Lung (tissue), 12 donors: ENCODE results near the gene JOSD2. TPM values are rescaled to one million over a fixed set of nuclear protein-coding genes. Genes with fewer than 3 reads are reported as not detected.

ENCODE experiments used
- ATAC-seq: fragments of 200-7000 bp; cut with Tn5 transposase; one replicate; pipeline ENCODE4 v1.9.1; 2020; ENCODE audit warnings: moderate number of reproducible peaks; ENCODE audit not compliant: insufficient read depth, low FRiP score
- DNase-seq, 3 donors: peaks; one replicate each; pipeline ENCODE4 v3.0.0-alpha.2; 2013 to 2017
- H3K27ac ChIP-seq, 2 donors: one replicate each; pipeline ENCODE4 v1.5.1; 2013; ENCODE audit warnings: mild to moderate bottlenecking in 2 of 2, moderate library complexity in 2 of 2, control low read depth in 1 of 2, inconsistent platforms in 1 of 2, low read depth in 1 of 2, low read length in 1 of 2
- H3K27me3 ChIP-seq, 3 donors: one replicate each; pipeline ENCODE4 v1.5.1; 2013; ENCODE audit warnings: low read length in 2 of 3; ENCODE audit not compliant: control insufficient read depth in 3 of 3, insufficient read depth in 3 of 3
- H3K36me3 ChIP-seq, 4 donors: one replicate each; pipeline ENCODE4 v1.5.1; 2013; ENCODE audit warnings: low read length in 4 of 4, mild to moderate bottlenecking in 1 of 4, moderate library complexity in 1 of 4; ENCODE audit not compliant: control insufficient read depth in 4 of 4, insufficient read depth in 4 of 4
- H3K4me1 ChIP-seq, 5 donors: one replicate each; pipeline ENCODE4 v1.5.1; 2013; ENCODE audit warnings: low read length in 5 of 5, mild to moderate bottlenecking in 2 of 5, moderate library complexity in 1 of 5; ENCODE audit not compliant: control insufficient read depth in 5 of 5, insufficient read depth in 5 of 5
- H3K4me3 ChIP-seq: one replicate; pipeline ENCODE4 v1.5.1; 2013; ENCODE audit warnings: mild to moderate bottlenecking, control low read depth, moderate library complexity
- H3K9ac ChIP-seq, 2 donors: one replicate each; pipeline ENCODE4 v1.5.1; 2013; ENCODE audit warnings: low read length in 2 of 2, control low read depth in 1 of 2; ENCODE audit not compliant: insufficient read depth in 1 of 2
- H3K9me3 ChIP-seq, 4 donors: one replicate each; pipeline ENCODE4 v1.5.1; 2013; ENCODE audit warnings: low read length in 3 of 4, mild to moderate bottlenecking in 1 of 4, moderate library complexity in 1 of 4; ENCODE audit not compliant: control insufficient read depth in 4 of 4, insufficient read depth in 3 of 4
- CTCF ChIP-seq: IDR thresholded peaks from 2 replicates; pipeline ENCODE4 v1.5.1; 2012; ENCODE audit warnings: mild to moderate bottlenecking; ENCODE audit errors: control extremely low read depth, extremely low read depth
- WGBS, 2 donors: extraction: QIAGEN DNeasy Blood & Tissue Kit; methylation state at CpG; one replicate each; pipeline ENCODE4 v1.1.7; 2013; 5-methylcytosine and 5-hydroxymethylcytosine counted together
- polyA plus RNA-seq, 2 donors: library from polyadenylated mRNA; stranded (reverse); fragments of 200-250 nt; gene quantifications; one replicate each; pipeline ENCODE4 v1.2.1, GENCODE V29; 2013
- total RNA-seq, 2 donors: library from RNA; depleted of rRNA in 1 of 2; stranded (reverse); fragments of >200 nt in 1 of 2; gene quantifications; one replicate each; pipeline ENCODE4 v1.2.1, GENCODE V29; 2014 to 2021
- donor health status: control.
- donor health status: control.
- donor health status: Bipolar disorder and iron deficiency.
- donor health status: healthy.
- donor health status: DM: yes; HTN: yes; CAD: no.

Gene JOSD2
- total and polyA plus RNA-seq, 4 donors = 9.8 to 76.8 (median 63.5) TPM

GRCh38 chr19:50490991-50491472, 20.0 kb downstream of the JOSD2 start:
- ATAC-seq (no peak), DNase-seq (peak; percentile 59 to 65 (median 64))
- Histone ChIP-seq H3K9me3 (peaks cover 0 to 2% (median 0%) of the 10 kb centered on the region in 4 donors), H3K9ac (no peak overlapping the region), H3K36me3 (no peaks in the 10 kb centered on the region), H3K4me3 (no peak overlapping the region), H3K27ac (no peak overlapping the region), H3K27me3 (peaks cover 0 to 36% (median 19%) of the 10 kb centered on the region in 3 donors), H3K4me1 (peaks cover 0 to 13% (median 0%) of the 10 kb centered on the region in 5 donors)
- 45 to 56% methylated on average over 26 of the region's 26 CpGs for WGBS, 2 donors
- TF ChIP-seq CTCF = no peak

DNA sequence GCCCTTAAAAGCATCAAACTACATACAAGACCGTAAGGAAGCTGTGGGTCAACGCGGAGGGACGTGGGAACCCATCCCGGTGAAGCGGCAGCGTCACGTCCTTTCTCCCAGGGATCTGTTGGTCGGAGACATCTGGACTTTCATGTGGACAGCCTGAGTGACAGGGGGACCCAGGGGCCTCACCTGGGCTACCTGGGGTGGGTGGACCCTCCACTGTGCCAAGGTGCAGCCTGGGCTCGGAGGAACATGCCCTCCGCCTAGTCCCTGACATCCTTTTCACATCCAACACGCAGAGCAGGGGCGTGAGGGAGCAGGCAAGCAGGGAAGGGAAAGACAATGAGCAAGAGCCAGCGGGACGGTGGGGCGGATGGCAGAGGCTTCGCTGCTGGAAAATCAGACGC, 20.6 kb downstream of the JOSD2 start:
- H3K9ac ChIP-seq = no peak overlapping the region
- H3K4me1 ChIP-seq = peaks cover 0 to 13% (median 0%) of the 10 kb centered on the region in 5 donors
- H3K36me3 ChIP-seq = peaks cover 0 to under 1% (median 0%) of the 10 kb centered on the region in 4 donors
- TF ChIP-seq CTCF = no peak
- 95 to 96% methylated on average over 18 of the region's 18 CpGs for WGBS, 2 donors
- H3K9me3 ChIP-seq = peaks cover 0 to 2% (median 0%) of the 10 kb centered on the region in 4 donors
- DNase-seq (no peak), ATAC-seq (no peak)
- H3K27me3 ChIP-seq = peaks cover 0 to 36% (median 19%) of the 10 kb centered on the region in 3 donors
- H3K27ac ChIP-seq = no peak overlapping the region
- no peak overlapping the region for H3K4me3 ChIP-seq

DNA sequence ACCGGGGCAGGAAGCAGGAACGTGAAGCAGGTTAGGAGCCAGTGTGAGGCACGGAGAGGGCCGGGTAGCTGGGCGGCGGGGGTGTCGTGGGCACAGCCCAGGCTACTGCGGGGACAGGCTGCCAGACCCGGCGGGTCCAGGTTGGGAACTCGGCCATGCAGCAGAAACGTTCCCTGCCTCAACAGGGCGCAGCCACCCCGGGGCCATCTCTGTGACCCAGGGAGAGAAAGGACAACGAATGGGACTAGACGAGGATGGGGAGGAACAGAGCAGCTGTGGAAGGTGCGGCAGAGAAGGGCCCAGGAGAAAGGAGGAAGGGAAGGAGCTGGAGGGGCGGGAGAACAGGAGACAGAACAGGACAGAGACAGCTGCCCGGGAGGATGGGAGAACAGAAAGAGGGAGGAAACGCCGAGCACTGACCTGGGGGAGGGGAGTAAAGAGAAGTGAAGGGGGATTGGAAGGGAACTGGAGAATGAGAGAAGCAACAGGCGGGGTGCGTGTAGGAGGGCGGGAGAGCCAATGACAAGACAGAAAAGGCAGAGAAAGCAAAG, 21.5 kb downstream of the JOSD2 start:
- no peak for TF ChIP-seq CTCF
- Histone ChIP-seq H3K27ac (no peak overlapping the region), H3K9ac (no peak overlapping the region), H3K4me1 (peaks cover 0 to 13% (median 0%) of the 10 kb centered on the region in 5 donors), H3K36me3 (peaks cover 0 to 2% (median 0%) of the 10 kb centered on the region in 4 donors), H3K27me3 (peaks cover 0 to 31% (median 19%) of the 10 kb centered on the region in 3 donors), H3K9me3 (peaks cover 0 to 2% (median 0%) of the 10 kb centered on the region in 4 donors), H3K4me3 (no peak overlapping the region)
- 52 to 58% methylated on average over 22 to 24 of the region's 24 CpGs for WGBS, 2 donors
- no peak for ATAC-seq
- DNase-seq = no peak
